GM12874 (cell line): ENCODE measurements around the gene HSD17B2.

ENCODE experiments used
- CTCF ChIP-seq: IDR thresholded peaks from 2 replicates; pipeline ENCODE4 v1.5.1; 2011; ENCODE audit warnings: low read depth, mild to moderate bottlenecking, control low read depth, low read length, moderate library complexity; ENCODE audit not compliant: insufficient read depth

HSD17B2 gene

GRCh38 chr16:82010649-82011048 is 24.4 kb upstream of the HSD17B2 start:
- TF ChIP-seq CTCF: no peak

GRCh38 chr16:82011199-82011641 is 23.8 kb upstream of the HSD17B2 start, which contains the start of gene SDR42E1:
SDR42E1 (minus strand) TSS chr16:82011470; CDS start chr16:82000858, 10,612 bp downstream.
- no peak for TF ChIP-seq CTCF

DNA sequence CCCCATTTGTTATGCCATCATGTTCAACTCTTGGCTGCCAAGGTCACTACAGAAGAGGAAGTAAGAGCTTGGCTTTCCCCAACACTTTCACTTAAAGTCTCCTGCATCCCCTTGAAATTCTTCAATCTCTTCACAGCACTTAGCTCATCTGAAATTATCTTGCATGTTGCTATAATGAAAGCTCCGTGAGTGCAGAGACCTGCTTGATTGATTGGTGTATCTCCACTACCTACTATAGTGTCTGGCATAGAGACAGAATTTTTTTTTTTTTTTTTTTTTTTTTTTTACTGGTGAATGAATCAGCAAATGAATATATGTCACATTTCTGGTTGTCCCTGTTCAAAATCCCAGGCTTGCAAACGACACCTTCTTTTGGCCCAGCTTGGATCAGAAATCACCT is 21.9 kb upstream of the HSD17B2 start:
- no peak for TF ChIP-seq CTCF

DNA sequence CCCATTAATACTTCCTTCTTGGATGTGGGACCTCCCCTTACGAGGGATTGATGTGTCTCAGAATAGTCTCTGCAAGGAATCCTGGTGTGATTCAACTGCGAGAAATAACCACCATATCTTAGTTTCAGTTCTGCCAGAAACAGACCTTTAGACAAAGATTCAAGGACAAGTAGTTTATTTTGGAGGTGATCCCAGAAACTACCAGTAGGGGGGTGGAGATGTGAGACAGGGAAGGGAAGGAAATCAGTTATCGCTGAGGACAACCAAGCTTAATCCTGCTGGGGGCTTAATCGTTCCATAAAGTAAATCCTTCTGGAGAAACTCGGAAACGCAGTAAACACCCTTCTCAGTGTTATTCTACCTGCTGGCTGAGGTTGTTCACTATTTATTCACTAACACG is 18.8 kb upstream of the HSD17B2 start:
- peak; percentile 23; the same call in 1 of the 2 replicates for TF ChIP-seq CTCF

DNA sequence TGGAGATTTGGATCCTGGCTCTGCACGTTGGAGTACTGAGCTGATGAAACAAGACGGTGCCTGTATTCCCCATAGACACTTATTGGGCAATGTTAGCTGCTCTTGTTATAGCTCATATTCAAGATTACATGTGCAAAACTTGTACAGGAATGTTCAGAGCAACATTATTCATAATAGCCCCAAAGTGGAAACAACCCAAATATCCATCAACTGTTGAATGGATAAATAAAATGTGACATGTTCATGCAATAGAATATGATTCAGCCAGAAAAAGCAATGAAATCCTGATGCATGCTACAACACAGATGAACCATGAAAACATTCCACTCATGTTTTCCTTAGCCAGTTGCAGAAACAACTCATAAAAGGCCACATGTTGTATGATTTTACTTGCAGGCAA is 18.1 kb upstream of the HSD17B2 start:
- TF ChIP-seq CTCF: no peak

- no peak for TF ChIP-seq CTCF
Measured at GRCh38 chr16:82017911-82018568, 17.0 kb upstream of the HSD17B2 start.

GRCh38 chr16:82019535-82019934 is 15.5 kb upstream of the HSD17B2 start:
- TF ChIP-seq CTCF: no peak
